Stimulated activated CD8-positive, alpha-beta memory T cell treated with anti-CD3 and anti-CD28 coated beads, Interleukin-4, amount 100 ng/mL, for 4 hours (primary cell): ENCODE data around the gene REXO1.
A peak's percentile ranks its signal among the peaks of the same experiment; 100 is the strongest.

ENCODE experiments used
- DNase-seq, 2 donors: peaks; one replicate each; pipeline ENCODE4 v3.0.0-alpha.2; 2020; ENCODE audit warnings: low read depth in 2 of 2, low spot score in 1 of 2

Gene REXO1

DNA sequence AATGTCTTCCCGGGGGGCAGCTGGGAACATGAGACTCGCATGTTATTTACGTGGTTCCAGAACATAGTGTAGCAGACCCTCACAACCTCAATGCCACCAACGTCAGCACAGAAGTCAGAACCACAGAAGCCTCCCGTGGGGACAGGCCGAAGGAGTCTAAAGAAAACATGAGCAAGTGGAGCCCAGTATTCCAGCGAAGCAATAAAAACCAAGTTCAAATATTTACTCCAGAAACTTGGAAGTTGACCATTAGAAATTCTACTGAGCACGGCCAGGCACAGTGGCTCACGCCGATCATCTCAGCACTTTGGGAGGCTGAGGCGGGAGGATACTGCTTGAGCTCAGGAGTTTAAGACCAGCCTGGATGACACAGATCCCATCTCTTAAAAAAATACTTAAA, 18.3 kb downstream of the REXO1 start:
- DNase-seq: no peak

DNA sequence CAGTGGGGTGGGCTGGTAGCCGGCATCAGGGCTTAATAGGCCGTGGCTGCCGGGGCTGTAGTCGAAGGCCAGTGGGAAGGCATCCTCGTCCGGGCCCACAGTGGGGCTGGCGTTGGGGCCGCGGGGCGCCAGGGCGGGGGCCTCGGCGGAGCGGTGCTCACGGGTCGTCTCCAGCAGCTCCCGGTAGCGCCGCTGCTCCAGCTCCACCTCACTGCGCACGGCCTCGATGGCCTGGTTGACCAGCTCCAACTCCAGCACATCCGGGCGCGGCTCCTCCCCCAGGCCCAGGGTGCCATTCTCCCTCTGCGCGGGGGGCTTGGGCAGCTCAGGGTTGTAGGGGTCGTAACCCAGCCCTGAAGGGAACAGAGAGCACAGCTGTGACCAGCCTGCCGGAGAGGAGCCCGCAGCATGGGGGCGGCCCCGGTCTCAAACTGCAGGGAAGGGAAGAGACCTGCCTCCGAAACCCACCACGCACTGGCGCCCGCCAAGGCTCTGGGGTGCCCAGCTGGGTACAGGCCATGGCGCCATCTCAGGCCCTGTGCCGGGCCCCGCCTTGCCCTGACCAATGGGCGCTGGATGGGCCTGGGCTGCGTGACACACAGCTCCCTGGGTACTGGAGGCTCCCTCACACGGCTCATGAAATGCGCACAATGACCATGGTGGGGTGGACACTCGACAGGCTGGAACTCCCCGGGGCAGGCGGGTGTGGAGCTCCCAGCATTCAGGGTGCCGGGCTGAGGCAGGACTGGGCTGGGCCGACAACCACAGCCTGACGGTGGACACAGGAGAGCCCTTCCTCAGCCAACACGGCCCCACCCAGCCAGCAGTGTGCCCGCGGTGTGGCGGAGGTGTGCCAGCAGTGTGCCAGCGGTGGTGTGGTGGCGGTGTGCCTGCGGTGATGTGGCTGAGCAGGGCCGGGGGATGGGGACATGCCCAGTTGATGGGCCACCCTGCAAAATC, 19.7 kb downstream of the REXO1 start:
- no peak for DNase-seq

DNA sequence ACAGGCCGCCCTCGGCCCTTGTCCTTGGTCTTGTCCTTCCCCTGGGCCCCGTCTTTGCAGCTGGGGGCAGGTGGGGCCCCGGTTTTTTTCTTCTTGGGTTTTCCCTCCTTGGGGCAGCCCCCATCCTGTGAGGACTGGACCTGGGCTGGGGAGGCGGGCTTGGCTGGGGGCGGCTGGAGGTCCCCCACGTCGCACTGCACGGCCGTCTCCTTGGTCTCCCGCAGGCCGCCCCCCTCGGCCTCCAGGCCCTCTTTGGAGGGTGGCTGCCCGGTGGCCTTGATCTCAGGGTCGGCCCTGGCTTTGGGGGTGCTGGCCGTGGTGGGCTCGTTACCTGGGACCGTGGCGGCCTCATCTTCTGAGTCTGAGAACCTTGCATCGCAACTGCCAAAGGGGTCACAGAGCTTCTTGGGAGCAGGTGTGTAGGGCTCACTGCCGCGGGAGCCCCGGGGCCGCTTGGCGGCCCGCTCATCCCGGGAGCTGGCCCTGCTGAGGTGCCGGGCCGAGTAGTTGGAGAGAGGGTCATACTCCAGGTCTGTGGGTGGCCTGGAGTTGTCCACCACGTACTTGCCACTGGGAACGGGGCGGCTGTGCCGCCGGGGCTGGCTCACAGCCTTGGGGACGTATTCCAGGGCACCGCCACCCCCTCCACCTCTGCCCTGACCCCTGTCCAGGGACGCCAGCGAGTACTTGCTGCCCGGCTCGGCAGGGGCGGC, 20.6 kb downstream of the REXO1 start:
- DNase-seq: no peak

DNA sequence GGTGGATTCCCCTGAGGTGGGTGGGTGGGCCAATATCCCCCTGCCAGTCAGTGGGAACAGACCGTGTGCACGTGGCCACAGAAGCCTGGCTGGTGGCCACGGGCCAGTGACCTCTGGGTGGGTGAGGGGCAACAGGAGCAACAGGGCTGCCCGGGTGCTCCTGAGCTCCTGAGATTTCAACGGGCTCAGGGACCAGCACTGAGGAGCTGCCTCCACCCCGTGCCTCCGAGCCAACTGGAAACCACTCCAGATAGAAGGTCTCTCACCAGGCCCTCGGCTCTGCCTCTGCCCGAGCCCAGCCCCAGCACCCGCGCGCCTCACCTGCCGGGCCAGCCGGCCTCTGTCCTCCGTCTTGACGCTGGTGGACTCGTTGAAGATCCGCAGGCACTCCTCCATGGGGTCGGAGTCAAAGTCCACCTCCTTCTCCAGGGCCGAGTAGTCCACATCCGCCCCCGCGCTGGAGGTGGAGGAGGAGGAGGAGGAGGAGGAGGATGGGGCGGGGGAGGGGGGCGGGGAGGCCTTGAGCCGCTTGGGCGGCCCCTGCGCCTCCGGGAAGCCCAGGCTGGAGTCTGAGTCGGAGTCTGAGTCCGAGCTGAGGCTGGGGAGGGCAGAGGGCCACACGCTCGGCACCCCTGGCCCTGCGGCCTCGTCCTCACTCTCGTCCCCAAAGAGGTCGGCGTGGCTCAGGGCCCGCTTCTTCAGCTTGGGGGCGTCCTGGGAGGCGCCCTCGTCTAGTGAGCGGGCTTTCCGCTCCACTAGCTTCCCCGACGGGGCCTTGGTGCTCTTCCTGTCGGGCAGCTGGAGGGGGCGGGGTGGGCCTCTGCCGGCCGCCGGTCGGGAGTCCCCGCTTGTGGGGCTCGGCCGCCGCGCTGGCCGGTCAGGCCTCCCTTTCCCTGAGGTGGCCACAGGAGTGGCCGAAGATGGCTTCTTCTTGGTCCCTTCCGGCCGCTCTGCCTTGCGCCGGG, 21.4 kb downstream of the REXO1 start:
- DNase-seq: no peak

DNA sequence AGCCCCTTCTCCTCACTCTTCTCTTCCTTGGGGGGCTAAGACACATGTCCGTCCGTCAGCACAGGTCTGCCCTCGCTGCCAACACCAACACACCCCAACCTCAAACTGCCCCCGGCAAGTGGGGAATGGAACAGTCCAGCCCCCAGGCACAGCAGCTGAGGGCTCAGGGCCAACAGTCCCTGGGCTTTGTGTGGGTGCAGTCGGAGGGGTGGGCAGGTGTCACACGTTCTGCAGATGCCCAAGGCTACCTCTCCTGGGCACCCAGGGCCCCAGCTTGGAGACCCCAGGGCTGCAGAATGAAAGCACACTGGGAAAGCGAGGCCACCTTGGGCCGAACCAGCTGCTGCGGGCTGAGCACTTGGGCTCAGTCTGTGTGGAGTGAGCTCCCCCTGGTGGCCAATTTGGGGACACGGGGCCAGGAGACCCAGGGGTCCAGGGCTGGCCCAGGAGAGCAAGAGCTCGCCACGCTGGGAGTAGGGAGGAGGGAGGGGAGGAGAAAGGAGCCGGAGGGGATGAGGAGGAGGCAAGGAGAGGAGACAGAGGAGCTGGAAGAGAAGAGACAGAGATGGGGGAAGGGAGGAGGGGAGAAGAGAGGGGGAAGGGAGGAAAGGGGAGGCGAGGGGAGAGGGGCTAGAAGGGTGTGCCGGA, 22.2 kb downstream of the REXO1 start:
- DNase-seq: peak; percentile 46 to 63

DNA sequence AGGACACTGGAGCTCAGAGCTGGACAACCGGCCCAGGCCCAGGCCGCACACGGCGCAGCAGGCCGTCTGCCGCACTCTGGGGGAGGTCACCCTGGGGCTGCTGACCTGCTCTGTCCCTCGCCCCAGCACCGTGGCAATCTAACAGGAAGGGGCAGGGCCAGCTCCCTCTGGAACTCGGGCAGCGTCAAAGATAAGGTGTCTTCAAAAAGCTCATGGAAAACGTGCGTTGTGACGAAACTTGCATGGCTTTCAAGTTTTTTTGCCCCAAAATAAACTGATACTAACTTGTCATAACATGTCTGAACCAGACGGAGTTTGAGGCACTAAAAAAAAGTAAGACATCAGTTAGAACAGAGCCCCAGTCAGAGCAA, 24.0 kb downstream of the REXO1 start:
- no peak for DNase-seq

DNA sequence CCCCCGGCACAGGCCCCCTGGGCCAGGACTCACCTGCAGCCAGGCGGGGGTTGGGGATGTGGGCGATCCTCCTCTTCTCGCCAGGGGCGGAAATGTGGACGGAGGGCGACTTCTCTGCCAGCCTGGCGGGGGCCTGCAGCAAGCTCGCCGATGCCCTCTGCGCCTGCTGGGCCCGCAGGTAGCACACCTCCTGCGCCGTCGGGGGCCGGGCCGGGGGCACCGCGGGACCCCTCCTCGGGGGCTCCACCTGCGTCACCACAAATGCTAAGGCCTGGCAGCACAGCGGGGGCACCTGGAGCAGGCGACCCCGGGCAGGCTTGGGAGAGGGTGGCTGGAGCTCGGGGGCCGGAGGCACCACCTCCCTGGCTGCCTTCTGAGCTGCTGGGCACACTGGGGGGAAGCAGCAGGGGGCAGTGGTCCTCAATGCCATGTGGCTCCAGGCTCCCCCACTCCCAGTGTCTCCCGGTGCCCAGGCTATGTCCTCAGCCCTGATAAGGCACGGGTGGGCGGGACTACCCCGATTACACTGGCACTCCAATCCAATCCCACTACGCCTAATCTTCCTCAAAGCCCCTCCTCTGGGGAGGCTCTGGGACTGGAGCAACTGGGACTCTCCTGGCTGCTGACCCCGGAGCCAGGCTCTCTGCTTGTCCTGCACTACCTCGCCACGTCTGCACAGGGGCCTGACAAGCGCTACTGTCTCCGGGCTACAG, 24.6 kb downstream of the REXO1 start:
- DNase-seq: no peak

DNA sequence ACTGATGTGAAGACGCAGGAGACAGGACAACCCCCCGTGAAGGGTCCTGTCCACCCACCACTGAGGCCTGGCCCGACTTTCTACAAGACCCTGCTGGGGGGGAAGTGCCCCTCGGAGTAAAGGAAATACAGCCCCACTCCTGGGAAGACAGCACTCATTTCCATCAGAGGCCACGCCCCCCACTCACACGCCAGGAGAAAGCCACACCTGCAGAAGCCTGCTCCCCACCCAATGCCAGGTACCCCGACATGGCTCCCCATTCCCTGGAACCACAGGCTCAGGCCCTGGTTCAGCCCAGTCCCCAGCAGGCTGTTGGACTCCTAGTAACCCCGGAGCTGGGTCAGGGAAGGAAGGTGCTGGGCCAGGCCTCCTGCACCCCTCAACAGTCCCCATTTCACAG, 25.3 kb downstream of the REXO1 start:
- DNase-seq: no peak

DNA sequence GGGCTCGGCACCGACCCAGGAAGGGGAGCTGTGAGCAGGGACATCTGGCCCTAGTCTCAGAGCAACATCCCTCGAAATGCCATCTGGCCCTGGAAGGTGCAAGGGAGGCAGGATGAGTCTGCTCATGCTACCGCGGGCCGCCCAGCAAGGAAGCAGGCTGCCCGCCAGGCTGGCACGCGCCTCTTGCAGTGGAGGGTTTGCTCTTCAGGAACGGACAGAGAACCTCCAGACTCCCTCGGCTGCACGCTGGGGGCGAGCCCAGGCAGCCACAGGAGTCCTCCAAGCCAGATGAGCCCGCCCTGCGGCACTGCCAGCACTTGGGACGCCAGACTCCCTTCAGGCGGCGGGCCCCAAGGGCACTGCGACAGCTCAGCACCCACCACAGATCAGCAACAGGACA, 26.1 kb downstream of the REXO1 start:
- DNase-seq: no peak

DNA sequence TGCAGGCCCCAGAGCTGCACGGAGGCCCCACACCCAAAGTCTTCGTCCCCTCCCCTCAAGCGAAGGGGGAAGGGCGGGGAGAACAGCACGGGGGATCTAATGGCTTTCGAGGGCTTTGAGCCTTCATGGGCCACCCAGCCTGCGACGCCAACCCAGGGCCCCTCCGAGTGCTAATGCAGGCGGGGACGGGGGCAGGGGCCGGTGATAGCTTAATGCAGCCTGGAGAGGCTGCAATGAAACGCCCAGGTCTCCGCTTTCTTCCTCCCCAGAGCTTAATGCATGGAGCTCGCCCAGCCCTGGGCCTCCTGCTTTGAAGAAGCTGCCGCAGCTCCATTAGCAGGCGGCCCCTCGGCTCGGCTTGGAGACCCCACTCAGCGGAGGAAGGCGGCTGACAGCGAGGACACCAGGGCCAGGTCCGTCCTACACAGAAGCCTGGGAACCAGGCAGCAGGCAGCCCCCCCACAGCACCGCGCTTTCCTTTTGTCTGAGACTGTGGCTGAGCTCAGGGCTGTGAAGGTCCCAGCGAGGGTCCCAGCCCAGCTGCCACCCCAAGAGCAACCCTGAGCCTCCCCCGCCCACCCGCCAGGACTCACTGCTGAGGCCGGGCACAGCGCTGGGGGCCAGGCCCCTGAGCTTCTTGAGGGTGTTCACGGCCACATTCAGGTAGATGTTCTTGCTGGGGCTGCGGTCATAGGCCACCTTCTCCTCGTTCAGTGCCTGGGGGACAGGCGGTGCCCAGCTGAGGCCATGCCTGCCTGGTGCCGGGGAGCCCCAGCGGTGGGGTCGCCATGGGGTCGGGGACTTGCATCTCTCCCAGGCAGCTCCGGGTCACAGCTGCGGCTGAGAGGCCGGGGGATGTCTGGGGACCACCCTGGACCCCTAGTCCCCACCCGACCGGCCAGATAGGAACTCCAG, 28.7 kb downstream of the REXO1 start:
- no peak for DNase-seq

DNA sequence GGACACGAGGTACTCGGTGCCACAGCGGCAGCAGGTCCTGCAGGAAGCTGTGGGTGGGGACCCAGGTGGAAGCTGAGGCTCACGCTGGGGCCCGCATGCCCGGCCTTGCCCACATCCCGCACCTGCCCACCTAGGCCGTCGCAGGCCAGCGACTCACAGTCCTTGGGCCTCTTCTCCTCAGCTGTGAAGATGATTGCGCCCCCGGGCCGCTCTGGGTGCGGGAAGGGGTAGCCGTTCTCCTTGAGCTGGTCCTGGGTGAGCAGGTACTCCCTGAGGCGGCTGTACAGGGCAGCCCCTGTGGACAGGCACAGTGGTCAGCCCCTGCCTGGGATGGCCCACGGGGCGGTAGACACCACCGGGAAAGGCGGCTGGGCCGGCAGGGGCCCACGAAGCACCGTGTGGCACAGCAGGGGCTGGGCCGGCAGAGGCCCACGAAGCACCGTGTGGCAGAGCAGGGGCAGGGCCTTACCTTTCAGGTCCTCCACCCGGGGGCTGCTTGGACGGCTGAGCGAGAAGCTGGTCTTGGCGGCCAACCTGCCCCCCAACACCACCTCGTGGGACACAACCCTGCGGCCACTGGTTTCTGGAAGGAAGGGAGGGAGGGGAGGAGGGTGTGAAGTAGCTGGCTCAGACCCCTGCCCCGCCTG, 29.6 kb downstream of the REXO1 start:
- no peak for DNase-seq

DNA sequence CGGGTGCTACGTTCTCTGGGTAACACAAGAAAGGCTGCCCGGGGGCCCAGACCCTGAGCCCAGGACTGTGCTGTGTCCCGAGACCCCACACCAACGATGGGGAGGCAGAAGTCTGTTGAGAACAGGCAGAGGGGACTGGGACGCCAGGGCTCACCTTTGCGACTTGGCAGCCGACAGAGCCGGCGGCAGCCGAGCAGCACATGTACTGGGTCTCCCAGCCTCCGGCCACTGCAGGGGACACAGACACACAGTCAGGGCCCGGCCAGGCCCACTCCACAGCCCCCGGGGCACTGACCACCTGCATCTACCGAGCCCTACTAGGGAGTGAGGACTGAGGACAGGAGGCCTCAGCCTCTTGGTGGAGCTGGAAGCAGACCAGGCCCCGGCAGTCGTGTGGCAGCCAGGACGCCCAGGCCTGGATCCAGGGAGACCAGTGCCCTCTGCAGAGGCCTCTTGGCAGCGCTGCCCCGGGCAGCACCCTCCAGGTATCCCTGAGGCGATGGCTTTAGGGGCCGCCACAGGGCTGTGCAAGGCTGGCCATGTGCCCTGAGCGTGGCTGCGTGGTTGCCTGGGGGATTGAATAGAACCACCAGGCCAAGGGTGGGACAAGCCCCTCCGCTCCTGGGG, 30.6 kb downstream of the REXO1 start:
- no peak for DNase-seq

DNA sequence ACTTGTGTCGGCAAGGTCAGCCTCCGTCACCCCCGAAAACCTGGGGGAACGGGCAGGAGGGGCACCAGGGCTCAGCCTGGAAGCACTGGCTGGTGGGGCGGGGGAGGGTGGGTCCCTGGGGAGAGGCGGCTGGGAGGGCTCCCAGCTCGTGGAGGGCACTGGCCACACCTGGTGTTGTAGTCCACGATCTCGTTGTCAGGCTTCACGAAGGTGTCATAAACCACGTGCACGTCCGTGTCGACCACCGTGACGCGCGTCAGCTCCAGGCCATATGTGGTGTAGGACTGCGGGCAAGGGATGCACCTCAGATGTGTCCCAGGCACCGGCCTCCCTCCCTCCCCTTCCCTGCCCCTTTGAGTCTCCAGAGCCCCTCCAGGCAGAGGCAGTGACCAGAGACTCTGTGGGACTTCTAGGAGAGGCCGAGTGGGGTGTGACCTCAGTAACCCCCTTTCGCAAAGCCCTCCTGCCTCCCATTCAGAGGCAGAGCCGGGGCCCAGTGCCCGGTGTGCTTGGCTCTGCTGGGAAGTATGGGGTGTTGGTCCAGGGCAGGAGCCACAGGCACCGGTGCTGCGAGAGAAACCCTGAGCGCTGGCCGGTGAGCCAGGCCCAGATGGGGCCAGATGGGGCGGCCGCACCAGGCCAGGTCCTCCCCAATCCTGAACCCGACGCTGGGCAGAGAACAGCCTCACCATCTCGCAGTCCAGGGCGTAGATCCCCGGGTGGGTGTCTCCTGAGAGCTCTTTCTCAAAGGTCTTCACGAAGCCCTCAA, 31.6 kb downstream of the REXO1 start:
- no peak for DNase-seq

DNA sequence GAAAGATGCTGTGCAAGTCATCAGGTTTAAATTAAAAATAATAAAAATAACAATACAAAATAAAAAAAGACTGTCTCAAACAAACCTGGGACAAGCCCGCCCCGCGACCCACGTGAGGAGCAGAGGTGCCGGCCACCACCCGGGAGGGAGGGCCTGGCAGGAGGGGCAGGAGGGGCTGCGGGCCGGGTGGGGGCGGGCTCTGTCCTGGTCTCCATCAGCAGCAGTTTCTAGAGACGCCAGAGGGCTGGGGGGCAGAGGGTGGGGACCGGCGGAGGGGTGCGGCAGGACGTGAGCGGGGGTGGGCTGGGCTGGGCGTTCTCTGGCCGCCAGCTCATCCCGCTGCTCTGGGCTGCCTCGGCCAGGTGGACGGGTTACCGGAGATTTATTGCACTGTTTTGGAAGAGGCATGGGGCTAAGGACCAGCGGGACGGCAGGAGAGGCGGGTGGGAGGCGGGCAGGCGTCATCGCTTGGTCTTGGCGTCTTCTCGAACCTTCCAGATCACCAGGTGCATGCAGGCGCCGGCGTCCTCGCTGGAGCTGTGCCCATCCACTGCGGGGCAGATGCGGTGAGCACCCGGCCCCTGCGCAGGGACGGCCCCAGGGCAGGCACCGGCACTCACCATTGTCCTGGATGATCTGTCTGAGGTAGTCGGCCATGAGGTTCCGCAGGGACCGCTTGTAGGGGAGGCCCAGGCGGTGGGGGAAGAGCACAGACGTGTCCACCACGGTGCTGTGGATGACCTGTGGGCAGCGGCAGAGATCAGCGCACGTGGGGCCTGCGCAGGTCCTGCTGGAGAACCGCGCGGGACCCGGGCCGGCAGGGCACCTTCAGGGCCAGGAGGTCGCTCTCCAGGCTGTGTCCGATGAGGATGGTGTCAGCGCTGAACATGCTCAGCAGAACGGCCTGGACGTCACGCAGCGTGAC, 32.4 kb downstream of the REXO1 start:
- DNase-seq: no peak

DNA sequence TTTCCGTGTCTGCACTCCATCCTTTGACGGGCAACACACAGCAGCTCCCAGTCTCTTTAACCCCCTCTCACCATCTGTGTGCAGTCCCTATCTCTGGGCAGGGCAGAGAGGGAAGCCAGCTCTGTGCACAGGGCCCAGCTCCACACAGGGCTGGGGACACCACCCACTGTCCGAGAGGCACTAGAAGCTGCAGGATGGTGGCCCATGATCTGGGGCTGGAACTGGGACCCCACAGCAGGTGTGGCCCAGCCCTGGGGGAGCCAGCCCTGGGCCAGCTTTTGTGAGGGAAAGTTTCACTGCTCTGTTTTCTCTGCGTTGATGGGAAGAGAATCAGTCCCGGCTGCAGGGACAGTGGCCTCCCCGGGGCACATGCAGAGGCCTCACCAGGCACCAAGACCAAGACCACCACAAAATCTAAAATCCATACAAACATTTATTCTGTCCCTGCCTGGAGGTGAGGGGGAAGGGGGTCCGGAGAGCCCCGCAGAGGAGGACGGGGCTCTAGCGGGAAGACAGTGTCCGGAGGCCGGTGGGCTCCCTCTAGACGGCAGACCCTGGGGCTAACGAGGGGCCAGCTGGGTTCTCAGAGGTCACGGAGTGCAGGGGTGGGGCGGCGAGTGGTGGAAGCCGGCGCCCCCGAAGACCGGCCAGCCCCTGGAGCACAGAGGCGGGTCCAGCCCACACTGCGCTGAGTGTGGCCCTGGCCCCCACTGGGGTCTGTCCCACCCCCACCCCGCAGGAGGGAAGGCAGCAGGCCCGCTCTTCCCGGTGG, 33.3 kb downstream of the REXO1 start:
- no peak for DNase-seq

DNA sequence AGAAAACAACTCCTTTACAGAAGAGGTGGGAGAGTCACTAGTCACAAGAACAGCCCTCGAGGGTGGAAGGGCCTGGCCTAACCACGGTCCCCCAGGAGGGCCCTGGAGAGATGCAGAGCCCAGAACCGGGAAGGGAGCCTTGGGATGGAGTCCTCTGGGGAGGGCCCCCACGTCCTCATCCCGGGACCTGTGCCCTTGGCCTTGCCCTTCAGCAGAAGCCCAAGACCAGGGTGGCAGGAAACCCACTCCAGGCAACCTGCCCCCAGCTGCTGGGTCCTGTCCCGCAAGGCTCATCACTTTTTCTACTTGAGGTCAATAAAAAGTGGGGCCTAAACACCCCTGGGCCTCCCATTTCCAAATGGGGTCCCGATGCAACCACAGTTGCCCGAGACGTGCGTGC, 33.9 kb downstream of the REXO1 start:
- no peak for DNase-seq
